ENCODE results near the gene CIAO3.
"Not testable (repeated sequence)": the region's sequence is repeated elsewhere in the genome, so short reads cannot be mapped to it uniquely, and the experiment has no call there.

The CIAO3 gene

GRCh38 chr16:740764-741505 lies at the start of gene CIAO3:
CIAO3 (minus strand) TSS chr16:740997; CDS start chr16:740985, 12 bp downstream.
- DNase-seq (ENCODE audit: low read depth), result peak; percentile 87

- no peak for DNase-seq (ENCODE audit: low read depth)
These were observed 49.3 kb upstream of the CIAO3 start for GRCh38 chr16:790086-790485.

GRCh38 chr16:789191-789850 lies 48.5 kb upstream of the CIAO3 start:
- no peak for DNase-seq (ENCODE audit: low read depth)

GRCh38 chr16:788399-789126 lies 47.8 kb upstream of the CIAO3 start, which contains the start of gene CHTF18:
CHTF18 (plus strand) TSS chr16:788620; CDS start chr16:788685, 65 bp downstream.
- DNase-seq (ENCODE audit: low read depth), result peak; percentile 86

GRCh38 chr16:787978-788398 lies 47.2 kb upstream of the CIAO3 start, which contains the start of gene RPUSD1:
RPUSD1 (minus strand) TSS chr16:788381; CDS start chr16:787737, 644 bp downstream.
- no peak for DNase-seq (ENCODE audit: low read depth)

GRCh38 chr16:787321-787966 lies 46.6 kb upstream of the CIAO3 start:
- no peak for DNase-seq (ENCODE audit: low read depth)

GRCh38 chr16:785563-786535 lies 45.1 kb upstream of the CIAO3 start:
- peak; percentile 63 for DNase-seq (ENCODE audit: low read depth)

- DNase-seq (ENCODE audit: low read depth), result no peak
These were observed 43.6 kb upstream of the CIAO3 start for GRCh38 chr16:784431-784830.

- no peak for DNase-seq (ENCODE audit: low read depth)
These were observed 42.8 kb upstream of the CIAO3 start for GRCh38 chr16:783404-784161.

GRCh38 chr16:782766-783403 lies 42.1 kb upstream of the CIAO3 start:
- DNase-seq (ENCODE audit: low read depth), result no peak

- DNase-seq (ENCODE audit: low read depth), result no peak
These were observed 41.5 kb upstream of the CIAO3 start for GRCh38 chr16:782258-782657.

- no peak for DNase-seq (ENCODE audit: low read depth)
These were observed 40.7 kb upstream of the CIAO3 start for GRCh38 chr16:781346-782010.

- no peak for DNase-seq (ENCODE audit: low read depth)
These were observed 39.5 kb upstream of the CIAO3 start for GRCh38 chr16:780296-780695.

GRCh38 chr16:779561-779960 lies 38.8 kb upstream of the CIAO3 start:
- no peak for DNase-seq (ENCODE audit: low read depth)

GRCh38 chr16:778909-779527 lies 38.2 kb upstream of the CIAO3 start:
- DNase-seq (ENCODE audit: low read depth), result no peak

GRCh38 chr16:778447-778846 lies 37.6 kb upstream of the CIAO3 start:
- DNase-seq (ENCODE audit: low read depth), result no peak

GRCh38 chr16:777826-778225 lies 37.0 kb upstream of the CIAO3 start:
- DNase-seq (ENCODE audit: low read depth), result no peak

GRCh38 chr16:776824-777223 lies 36.0 kb upstream of the CIAO3 start:
- DNase-seq (ENCODE audit: low read depth), result no peak

- not testable (repeated sequence) for DNase-seq (ENCODE audit: low read depth)
These were observed 35.5 kb upstream of the CIAO3 start for GRCh38 chr16:776298-776697.

All from stimulated activated CD8-positive, alpha-beta memory T cell treated with anti-CD3 and anti-CD28 coated beads, Interleukin-4, amount 100 ng/mL, for 24 hours (primary cell).